ENCODE data around the gene TGOLN2.
"Not testable (repeated sequence)": the region's sequence is repeated elsewhere in the genome, so short reads cannot be mapped to it uniquely, and the experiment has no call there.

TGOLN2 gene

DNA sequence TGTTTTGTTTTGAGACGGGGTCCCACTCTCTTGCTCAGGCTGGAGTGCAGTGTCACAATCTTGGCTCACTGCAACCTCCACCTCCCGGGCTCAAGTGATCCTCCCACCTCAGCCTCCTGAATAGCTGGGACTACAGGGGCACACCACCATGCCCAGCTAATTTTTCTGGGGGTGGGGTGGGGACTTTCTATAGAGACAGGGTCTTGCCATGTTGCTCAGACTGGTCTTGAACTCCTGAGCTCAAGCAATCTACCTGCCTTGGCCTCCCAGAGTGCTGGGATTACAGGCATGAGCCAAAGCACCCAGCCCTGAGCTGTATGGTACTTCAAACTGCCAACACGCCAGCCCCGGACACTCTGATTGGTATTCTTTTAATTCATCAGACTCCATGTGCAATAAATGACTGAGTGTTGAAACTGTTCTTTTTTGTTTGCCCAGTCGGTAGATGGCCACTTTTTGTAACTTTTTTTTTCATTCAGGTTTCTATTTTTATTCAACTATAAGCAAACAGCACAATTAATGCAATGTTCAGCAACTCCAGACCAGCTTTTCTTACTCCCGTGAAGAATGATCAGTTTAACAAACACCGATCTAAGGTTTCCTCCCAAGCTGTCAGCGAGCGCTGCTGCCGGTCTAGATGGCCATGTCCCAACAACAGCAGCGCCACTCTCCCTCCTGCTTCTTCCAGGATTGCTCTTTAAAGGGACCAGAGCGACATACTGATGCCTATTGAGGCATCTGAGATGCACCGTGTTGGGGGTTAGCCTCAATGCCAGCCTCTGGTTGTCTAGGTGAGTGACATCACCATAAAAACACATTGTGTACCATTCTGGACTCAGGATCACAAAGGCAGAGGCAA lies 12.5 kb upstream of the TGOLN2 start:
- DNase-seq (ENCODE audit: low spot score), result no peak

- no peak for DNase-seq (ENCODE audit: low spot score)
These were observed 7.1 kb upstream of the TGOLN2 start for GRCh38 chr2:85334928-85335327.

GRCh38 chr2:85333877-85334276 lies 6.1 kb upstream of the TGOLN2 start:
- not testable (repeated sequence) for DNase-seq (ENCODE audit: low spot score)

GRCh38 chr2:85330839-85331636 lies 3.2 kb upstream of the TGOLN2 start:
- DNase-seq (ENCODE audit: low spot score), result no peak

- DNase-seq (ENCODE audit: low spot score), result not testable (repeated sequence)
These were observed 1.9 kb upstream of the TGOLN2 start for GRCh38 chr2:85329701-85330100.

- no peak for DNase-seq (ENCODE audit: low spot score)
These were observed 1.4 kb upstream of the TGOLN2 start for GRCh38 chr2:85329181-85329651.

DNA sequence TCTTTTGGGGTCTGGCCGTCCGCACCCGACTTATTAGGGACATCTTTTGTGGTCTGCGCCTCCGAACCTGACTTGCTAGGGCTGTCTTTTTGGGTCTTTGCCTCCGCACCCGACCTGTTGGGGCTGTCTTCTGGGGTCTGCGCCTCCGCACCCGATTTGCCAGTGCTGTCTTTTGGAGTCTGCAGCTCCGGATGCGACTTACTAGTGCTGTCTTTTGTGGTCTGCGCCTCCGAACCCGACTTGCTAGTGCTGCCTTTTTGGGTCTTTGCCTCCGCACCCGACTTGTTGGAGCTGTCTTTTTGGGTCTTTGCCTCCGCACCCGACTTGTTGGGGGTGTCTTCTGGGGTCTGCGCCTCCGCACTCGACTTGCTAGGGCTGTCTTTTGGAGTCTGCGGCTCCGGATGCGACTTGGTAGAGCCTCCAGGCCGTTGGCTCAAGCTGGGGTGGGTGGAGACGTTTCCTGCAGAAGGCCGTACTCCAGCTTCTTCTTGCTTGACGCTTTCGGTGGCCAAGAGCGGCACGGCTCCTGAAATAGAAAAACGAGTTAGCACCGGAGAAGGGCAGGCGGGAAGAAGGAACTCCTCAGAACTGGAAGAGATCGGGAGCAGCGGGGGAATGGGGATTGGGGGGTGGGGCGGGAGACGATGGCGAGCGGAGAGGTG lies 498 bp downstream of the TGOLN2 start:
- DNase-seq (ENCODE audit: low spot score), result no peak

- DNase-seq (ENCODE audit: low spot score), result peak; percentile 49
These were observed 1.2 kb downstream of the TGOLN2 start for GRCh38 chr2:85326406-85327159.

- DNase-seq (ENCODE audit: low spot score), result no peak
These were observed 2.4 kb downstream of the TGOLN2 start for GRCh38 chr2:85325466-85325811.

- no peak for DNase-seq (ENCODE audit: low spot score)
These were observed 2.9 kb downstream of the TGOLN2 start for GRCh38 chr2:85324639-85325465.

DNA sequence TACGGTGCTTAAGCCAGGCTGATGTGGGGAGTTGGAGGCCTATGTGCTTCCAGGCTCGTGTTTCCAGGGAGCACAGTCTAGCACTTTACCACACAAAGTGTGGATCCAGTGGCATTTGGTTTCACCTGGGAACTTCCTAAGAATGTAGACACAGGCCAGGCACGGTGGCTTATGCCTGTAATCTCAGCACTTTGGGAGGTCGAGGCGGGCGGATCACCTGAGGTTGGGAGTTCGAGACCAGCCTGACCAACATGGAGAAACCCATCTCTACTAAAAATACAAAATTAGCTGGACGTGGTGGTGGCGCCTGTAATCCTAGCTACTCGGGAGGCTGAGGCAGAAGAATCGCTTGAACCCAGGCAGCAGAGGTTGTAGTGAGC lies 3.8 kb downstream of the TGOLN2 start:
- DNase-seq (ENCODE audit: low spot score), result not testable (repeated sequence)

DNA sequence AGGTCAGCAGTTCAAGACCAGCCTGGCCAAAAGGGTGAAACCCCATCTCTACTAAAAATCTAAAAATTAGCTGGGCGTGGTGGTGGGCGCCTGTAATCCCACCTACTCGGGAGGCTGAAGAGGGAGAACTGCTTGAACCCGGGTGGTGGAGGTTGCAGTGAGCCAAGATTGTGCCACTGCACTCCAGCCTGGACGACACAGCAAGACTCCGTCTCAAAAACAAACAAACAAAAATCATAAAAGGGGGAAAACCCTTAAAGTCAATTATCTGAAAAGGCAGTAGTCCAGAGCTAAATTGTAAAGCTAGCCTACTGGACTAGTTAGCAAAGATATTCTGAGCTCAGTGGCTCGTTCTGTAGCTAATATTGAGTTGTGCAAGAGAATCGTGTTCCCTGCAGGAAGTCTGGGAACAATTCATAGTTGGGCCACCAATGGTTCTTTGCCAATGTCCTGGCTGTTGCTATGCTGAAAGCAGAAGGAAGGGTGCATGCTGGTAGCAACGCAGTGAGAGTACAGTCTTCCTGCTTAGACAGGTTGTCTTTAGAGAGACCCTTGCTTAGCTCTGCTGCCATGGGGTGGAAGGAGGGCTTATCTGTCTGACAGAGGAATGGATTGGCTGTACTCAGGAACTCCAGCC lies 4.3 kb downstream of the TGOLN2 start:
- no peak for DNase-seq (ENCODE audit: low spot score)

GRCh38 chr2:85319796-85320195 lies 8.0 kb downstream of the TGOLN2 start:
- no peak for DNase-seq (ENCODE audit: low spot score)

DNA sequence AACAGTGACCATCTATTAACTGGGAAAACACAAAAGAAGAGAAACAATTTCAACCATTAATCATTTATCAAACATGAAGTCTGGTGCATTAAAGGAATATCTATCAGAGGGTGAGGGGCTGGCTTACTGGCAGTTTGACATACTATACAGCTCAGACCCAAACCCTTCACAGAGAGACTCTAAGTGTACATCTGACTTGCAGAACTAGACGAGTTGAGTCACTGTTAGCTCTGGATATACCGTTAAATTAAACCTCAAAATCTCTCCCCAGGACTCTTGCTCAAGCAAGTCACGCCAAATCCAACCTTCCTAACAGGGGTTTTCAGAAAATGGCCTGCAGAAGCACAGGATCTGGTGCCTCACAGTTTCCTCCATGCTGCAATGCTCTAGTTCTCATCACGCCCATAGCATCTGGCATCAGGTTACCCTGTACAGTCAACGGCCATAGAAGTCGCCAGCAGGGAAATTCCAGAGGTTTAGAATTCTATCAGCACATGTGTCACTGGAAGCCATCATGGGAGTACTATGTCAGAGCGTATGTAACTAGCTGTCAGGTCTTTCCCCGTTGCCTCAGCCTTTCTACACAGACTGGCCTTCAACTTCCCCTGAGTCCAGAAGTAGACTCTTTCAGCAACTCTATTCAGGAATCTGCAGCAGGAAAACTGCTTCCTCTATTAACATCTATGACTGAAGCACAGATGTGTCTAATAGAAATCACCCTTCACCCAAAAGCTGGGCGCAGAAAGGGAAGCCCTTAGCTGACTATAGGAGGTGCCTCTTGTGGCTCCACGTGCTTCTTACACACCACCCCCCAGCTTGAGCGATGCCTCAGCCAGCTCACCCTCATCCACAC lies 9.3 kb downstream of the TGOLN2 start:
- DNase-seq (ENCODE audit: low spot score), result no peak

DNA sequence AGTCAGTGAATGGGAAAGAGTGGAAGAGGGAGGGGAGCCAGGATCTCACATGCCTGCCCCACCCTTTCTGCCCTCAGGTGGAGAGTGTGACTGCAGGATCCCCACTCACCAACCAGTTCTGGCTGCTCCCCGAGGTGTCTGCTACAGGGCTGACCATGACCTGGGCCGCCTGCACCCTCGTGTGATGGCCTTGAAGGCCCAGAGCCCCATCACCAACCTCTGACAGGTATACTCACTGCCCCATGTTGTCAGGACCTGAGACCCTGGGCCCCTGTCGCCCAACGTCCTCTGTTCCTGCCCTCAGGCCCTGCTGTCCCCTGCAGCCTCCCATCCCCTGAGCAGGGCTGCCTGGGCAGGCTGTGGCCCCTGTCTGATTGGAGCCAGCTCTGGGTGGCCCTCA lies 11.9 kb downstream of the TGOLN2 start:
- not testable (repeated sequence) for DNase-seq (ENCODE audit: low spot score)

DNA sequence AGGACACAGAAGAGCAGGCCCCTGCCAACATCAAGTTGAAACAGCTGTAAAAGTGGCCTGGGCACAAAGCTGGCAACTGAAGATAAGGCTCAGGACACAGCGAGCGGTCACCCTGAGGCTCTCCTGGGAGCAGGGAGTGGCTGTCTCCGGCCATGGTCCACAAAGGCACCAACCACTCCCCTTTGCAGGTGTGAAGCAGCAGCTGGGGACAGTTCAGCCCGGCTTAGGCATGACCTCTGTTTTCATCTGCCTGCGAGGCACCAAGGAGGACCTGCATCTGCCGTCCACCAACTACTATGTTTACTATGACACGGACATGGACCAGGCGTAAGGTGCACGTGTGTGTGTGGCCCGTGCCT lies 12.9 kb downstream of the TGOLN2 start:
- DNase-seq (ENCODE audit: low spot score), result no peak

- DNase-seq (ENCODE audit: low spot score), result no peak
These were observed 15.4 kb downstream of the TGOLN2 start for GRCh38 chr2:85312404-85312803.

DNA sequence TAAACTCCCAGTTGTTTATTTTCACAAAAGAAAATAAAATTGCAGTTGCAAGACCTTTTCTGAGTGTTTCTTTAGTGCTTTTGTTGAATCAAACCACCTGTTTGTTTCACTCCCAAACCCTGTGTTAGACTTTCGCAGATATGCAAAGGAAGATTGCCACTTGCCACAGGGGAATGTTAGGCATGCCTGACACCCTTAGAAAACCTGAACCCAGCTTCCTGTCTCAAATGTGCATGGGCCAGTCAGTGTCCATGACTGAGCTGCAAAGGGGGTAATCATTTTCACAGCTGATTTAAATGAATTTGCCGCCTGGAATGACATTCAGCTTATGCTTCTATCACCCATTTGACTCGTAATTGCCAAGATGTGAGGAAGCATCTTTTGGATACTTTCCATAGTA lies 17.5 kb downstream of the TGOLN2 start:
- DNase-seq (ENCODE audit: low spot score), result no peak

- no peak for DNase-seq (ENCODE audit: low spot score)
These were observed 18.0 kb downstream of the TGOLN2 start for GRCh38 chr2:85309699-85310321.
